Osteocyte (in vitro differentiated cells): ENCODE results near the gene G2E3. TPM values are rescaled to one million over a fixed set of nuclear protein-coding genes. Genes with fewer than 3 reads are reported as not detected.
"Not testable (repeated sequence)": the region's sequence is repeated elsewhere in the genome, so short reads cannot be mapped to it uniquely, and the experiment has no call there.

Source experiments
- DNase-seq: peaks from one replicate; pipeline ENCODE4 v3.0.0; 2021; ENCODE audit warnings: mixed read lengths; ENCODE audit not compliant: unreplicated experiment; ENCODE audit errors: extremely low spot score
- H3K27ac Mint-ChIP-seq: one replicate; pipeline ENCODE4 v1.8.0; 2021; ENCODE audit warnings: mild to moderate bottlenecking, mixed read lengths; ENCODE audit not compliant: unreplicated experiment
- H3K27me3 Mint-ChIP-seq: one replicate; pipeline ENCODE4 v1.8.0; 2021; ENCODE audit warnings: mixed read lengths; ENCODE audit not compliant: unreplicated experiment
- H3K36me3 Mint-ChIP-seq: one replicate; pipeline ENCODE4 v1.8.0; 2021; ENCODE audit warnings: mixed read lengths; ENCODE audit not compliant: unreplicated experiment
- H3K4me1 Mint-ChIP-seq: one replicate; pipeline ENCODE4 v1.8.0; 2021; ENCODE audit warnings: mixed read lengths; ENCODE audit not compliant: unreplicated experiment
- H3K4me3 Mint-ChIP-seq: one replicate; pipeline ENCODE4 v1.8.0; 2021; ENCODE audit warnings: mild to moderate bottlenecking, moderate library complexity, mixed read lengths; ENCODE audit not compliant: unreplicated experiment
- H3K9me3 Mint-ChIP-seq: one replicate; pipeline ENCODE4 v1.8.0; 2021; ENCODE audit warnings: mixed read lengths; ENCODE audit not compliant: unreplicated experiment
- total RNA-seq: library from RNA; stranded (reverse); gene quantifications from 2 replicates; pipeline ENCODE4 v1.2.1, GENCODE V29; 2021
- TF ChIP-seq, protein P1 (sequence below): fragments of 200-600 bp; sonication (generic); IDR thresholded peaks from 2 replicates; pipeline ENCODE4 v1.5.0; 2021; ENCODE audit warnings: antibody characterized with exemption, mild to moderate bottlenecking, moderate library complexity

The G2E3 gene
- total RNA-seq, 1 donor from 2014 or later = 24.7 TPM

- TF ChIP-seq, protein P1, sequence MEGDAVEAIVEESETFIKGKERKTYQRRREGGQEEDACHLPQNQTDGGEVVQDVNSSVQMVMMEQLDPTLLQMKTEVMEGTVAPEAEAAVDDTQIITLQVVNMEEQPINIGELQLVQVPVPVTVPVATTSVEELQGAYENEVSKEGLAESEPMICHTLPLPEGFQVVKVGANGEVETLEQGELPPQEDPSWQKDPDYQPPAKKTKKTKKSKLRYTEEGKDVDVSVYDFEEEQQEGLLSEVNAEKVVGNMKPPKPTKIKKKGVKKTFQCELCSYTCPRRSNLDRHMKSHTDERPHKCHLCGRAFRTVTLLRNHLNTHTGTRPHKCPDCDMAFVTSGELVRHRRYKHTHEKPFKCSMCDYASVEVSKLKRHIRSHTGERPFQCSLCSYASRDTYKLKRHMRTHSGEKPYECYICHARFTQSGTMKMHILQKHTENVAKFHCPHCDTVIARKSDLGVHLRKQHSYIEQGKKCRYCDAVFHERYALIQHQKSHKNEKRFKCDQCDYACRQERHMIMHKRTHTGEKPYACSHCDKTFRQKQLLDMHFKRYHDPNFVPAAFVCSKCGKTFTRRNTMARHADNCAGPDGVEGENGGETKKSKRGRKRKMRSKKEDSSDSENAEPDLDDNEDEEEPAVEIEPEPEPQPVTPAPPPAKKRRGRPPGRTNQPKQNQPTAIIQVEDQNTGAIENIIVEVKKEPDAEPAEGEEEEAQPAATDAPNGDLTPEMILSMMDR = no peak
- no peak for DNase-seq
- H3K4me1 Mint-ChIP-seq = peaks cover 49% of the 10 kb centered on the region
- H3K27ac Mint-ChIP-seq = peak overlapping the region; percentile 52
- H3K9me3 Mint-ChIP-seq = no peaks in the 10 kb centered on the region
- no peak overlapping the region for H3K4me3 Mint-ChIP-seq
- H3K36me3 Mint-ChIP-seq = no peaks in the 10 kb centered on the region
- H3K27me3 Mint-ChIP-seq = no peaks in the 10 kb centered on the region
Observed at GRCh38 chr14:30569903-30570226, 10.9 kb downstream of the G2E3 start.

GRCh38 chr14:30572237-30572636 lies 13.3 kb downstream of the G2E3 start:
- peaks cover 2% of the 10 kb centered on the region for H3K36me3 Mint-ChIP-seq

GRCh38 chr14:30572771-30573170 lies 13.8 kb downstream of the G2E3 start:
- TF ChIP-seq, protein P1 = no peak
- no peaks in the 10 kb centered on the region for H3K27me3 Mint-ChIP-seq
- DNase-seq = no peak
- H3K4me3 Mint-ChIP-seq = no peak overlapping the region
- no peak overlapping the region for H3K27ac Mint-ChIP-seq
- H3K36me3 Mint-ChIP-seq = peaks cover 2% of the 10 kb centered on the region
- H3K9me3 Mint-ChIP-seq = peaks cover 4% of the 10 kb centered on the region
- peaks cover 55% of the 10 kb centered on the region for H3K4me1 Mint-ChIP-seq

More at GRCh38 chr14:30572237-30572636, 13.3 kb downstream of the G2E3 start:
- peaks cover 4% of the 10 kb centered on the region for H3K9me3 Mint-ChIP-seq
- no peak for DNase-seq
- no peak overlapping the region for H3K27ac Mint-ChIP-seq
- no peak overlapping the region for H3K4me3 Mint-ChIP-seq
- H3K4me1 Mint-ChIP-seq = peaks cover 52% of the 10 kb centered on the region
- TF ChIP-seq, protein P1 = no peak
- no peaks in the 10 kb centered on the region for H3K27me3 Mint-ChIP-seq

- peaks cover 2% of the 10 kb centered on the region for H3K36me3 Mint-ChIP-seq
- DNase-seq = no peak
- H3K9me3 Mint-ChIP-seq = peaks cover 4% of the 10 kb centered on the region
- H3K27ac Mint-ChIP-seq = no peak overlapping the region
- H3K4me3 Mint-ChIP-seq = no peak overlapping the region
- TF ChIP-seq, protein P1 = no peak
- no peaks in the 10 kb centered on the region for H3K27me3 Mint-ChIP-seq
- peaks cover 58% of the 10 kb centered on the region for H3K4me1 Mint-ChIP-seq
Observed at GRCh38 chr14:30573226-30573814, 14.4 kb downstream of the G2E3 start.

- TF ChIP-seq, protein P1 = no peak
- Mint-ChIP-seq H3K4me3 (no peak overlapping the region), H3K27me3 (no peaks in the 10 kb centered on the region), H3K9me3 (peaks cover 4% of the 10 kb centered on the region), H3K4me1 (peaks cover 62% of the 10 kb centered on the region), H3K27ac (no peak overlapping the region), H3K36me3 (peaks cover 2% of the 10 kb centered on the region)
- no peak for DNase-seq
Observed at GRCh38 chr14:30573966-30574365, 15.0 kb downstream of the G2E3 start.

GRCh38 chr14:30574777-30575176 lies 15.8 kb downstream of the G2E3 start:
- H3K4me1 Mint-ChIP-seq = peaks cover 59% of the 10 kb centered on the region
- not testable (repeated sequence) for H3K36me3 Mint-ChIP-seq, H3K27me3 Mint-ChIP-seq, H3K9me3 Mint-ChIP-seq, DNase-seq, H3K27ac Mint-ChIP-seq, H3K4me3 Mint-ChIP-seq

GRCh38 chr14:30576333-30576732 lies 17.4 kb downstream of the G2E3 start:
- not testable (repeated sequence) for DNase-seq, H3K9me3 Mint-ChIP-seq, H3K27me3 Mint-ChIP-seq, H3K27ac Mint-ChIP-seq, H3K36me3 Mint-ChIP-seq, H3K4me3 Mint-ChIP-seq
- peaks cover 55% of the 10 kb centered on the region for H3K4me1 Mint-ChIP-seq
